ENCODE measurements around the gene FER1L5. TPM values are rescaled to one million over a fixed set of nuclear protein-coding genes. Genes with fewer than 3 reads are reported as not detected.

The FER1L5 gene
- total and polyA plus RNA-seq, 2 experiments from 2014 or later = 0.18 to 0.76 TPM

DNA sequence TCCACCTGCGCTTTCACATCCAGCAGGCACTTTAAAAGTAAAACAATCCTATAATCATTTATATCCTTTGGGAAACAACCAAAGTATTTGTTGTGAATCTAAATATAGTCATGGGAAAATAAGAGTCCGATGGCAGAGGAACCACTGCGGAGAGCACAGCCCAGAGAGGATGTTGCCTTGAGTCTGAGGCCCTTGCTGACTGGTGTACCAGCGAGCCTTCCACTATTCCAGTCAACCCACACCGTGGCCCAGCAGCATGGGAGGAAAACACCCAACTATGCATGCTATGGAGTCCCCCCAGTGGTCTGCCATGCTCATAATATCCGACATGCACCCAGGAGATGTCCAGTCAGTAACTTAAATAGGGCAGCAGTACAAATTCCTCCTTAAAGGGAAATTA is 26.0 kb upstream of the FER1L5 start:
- Histone ChIP-seq H3K36me3 (ENCODE audit: insufficient read depth) (peaks cover 18% of the 10 kb centered on the region), H3K27me3 (ENCODE audit: insufficient read depth) (no peaks in the 10 kb centered on the region), H3F3A (replicated peaks; ENCODE audit: low read depth) (no peaks in the 10 kb centered on the region), H3K4me2 (no peak overlapping the region), H3K79me2 (replicated peaks; ENCODE audit: insufficient read depth) (no peaks in the 10 kb centered on the region), H4K20me1 (replicated peaks; ENCODE audit: insufficient read depth) (0 out of 2 replicates have a peak, but pooled peaks cover 3% of the 10 kb centered on the region), H3K4me1 (ENCODE audit: insufficient read depth) (no peaks in the 10 kb centered on the region), H3K4me3 (no peak overlapping the region), H3K27ac (ENCODE audit: low read depth) (no peak overlapping the region), H2AFZ (no peak overlapping the region), H3K9me2 (ENCODE audit: insufficient read depth) (no peaks in the 10 kb centered on the region)
- DNase-seq (ENCODE audit: low spot score) = no peak
- peaks cover 34% of the 10 kb centered on the region for H3K36me3 Mint-ChIP-seq (ENCODE audit: low read depth)
- H3K4me1 Mint-ChIP-seq = no peaks in the 10 kb centered on the region
- H3K27me3 Mint-ChIP-seq (ENCODE audit: insufficient read depth, low read depth, poor library complexity) = no peaks in the 10 kb centered on the region
- H3K4me3 Mint-ChIP-seq = no peak overlapping the region
- no peak for TF ChIP-seq NANOG (IDR thresholded peaks at IDR 0.05; ENCODE audit: borderline replicate concordance)
- TF ChIP-seq, protein P1, sequence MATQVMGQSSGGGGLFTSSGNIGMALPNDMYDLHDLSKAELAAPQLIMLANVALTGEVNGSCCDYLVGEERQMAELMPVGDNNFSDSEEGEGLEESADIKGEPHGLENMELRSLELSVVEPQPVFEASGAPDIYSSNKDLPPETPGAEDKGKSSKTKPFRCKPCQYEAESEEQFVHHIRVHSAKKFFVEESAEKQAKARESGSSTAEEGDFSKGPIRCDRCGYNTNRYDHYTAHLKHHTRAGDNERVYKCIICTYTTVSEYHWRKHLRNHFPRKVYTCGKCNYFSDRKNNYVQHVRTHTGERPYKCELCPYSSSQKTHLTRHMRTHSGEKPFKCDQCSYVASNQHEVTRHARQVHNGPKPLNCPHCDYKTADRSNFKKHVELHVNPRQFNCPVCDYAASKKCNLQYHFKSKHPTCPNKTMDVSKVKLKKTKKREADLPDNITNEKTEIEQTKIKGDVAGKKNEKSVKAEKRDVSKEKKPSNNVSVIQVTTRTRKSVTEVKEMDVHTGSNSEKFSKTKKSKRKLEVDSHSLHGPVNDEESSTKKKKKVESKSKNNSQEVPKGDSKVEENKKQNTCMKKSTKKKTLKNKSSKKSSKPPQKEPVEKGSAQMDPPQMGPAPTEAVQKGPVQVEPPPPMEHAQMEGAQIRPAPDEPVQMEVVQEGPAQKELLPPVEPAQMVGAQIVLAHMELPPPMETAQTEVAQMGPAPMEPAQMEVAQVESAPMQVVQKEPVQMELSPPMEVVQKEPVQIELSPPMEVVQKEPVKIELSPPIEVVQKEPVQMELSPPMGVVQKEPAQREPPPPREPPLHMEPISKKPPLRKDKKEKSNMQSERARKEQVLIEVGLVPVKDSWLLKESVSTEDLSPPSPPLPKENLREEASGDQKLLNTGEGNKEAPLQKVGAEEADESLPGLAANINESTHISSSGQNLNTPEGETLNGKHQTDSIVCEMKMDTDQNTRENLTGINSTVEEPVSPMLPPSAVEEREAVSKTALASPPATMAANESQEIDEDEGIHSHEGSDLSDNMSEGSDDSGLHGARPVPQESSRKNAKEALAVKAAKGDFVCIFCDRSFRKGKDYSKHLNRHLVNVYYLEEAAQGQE (IDR thresholded peaks at IDR 0.05; ENCODE audit: unreplicated experiment) = no peak
- TF ChIP-seq POLR2AphosphoS5 (IDR thresholded peaks at IDR 0.05; ENCODE audit: low read depth) = no peak
- no peak for TF ChIP-seq JUNB (IDR thresholded peaks at IDR 0.05; ENCODE audit: unreplicated experiment)
- no peaks in the 10 kb centered on the region for H3K9me3 Mint-ChIP-seq
- no peak for ATAC-seq
- no peak overlapping the region for H3K27ac Mint-ChIP-seq

DNA sequence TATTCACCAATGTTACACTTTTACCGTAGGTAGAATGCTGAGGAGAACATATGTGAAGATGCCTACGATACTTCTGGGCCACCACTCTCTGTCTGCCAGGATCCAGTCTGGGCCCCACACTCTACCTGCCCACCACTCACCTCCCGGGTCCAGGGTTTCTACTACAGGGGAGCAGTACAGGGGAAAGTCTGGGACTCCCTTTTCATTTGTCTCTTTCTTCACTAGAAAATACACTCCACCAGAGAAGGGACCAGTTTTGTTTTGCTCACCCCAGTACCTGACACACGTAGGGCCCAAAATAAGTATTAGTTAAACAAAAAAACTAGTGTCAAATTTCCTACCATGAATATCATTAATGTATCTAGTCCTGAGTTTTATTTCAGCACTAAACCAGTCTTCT is 25.6 kb upstream of the FER1L5 start:
- H3K4me3 Mint-ChIP-seq = no peak overlapping the region
- no peak for ATAC-seq
- H3K27ac Mint-ChIP-seq = no peak overlapping the region
- no peak for DNase-seq (ENCODE audit: low spot score)
- Histone ChIP-seq H2AFZ (no peak overlapping the region), H3K36me3 (ENCODE audit: insufficient read depth) (peaks cover 15% of the 10 kb centered on the region; the same call in 1 of the 2 replicates), H3K4me3 (no peak overlapping the region), H3K27me3 (ENCODE audit: insufficient read depth) (no peaks in the 10 kb centered on the region), H3K4me2 (no peak overlapping the region), H4K20me1 (replicated peaks; ENCODE audit: insufficient read depth) (0 out of 2 replicates have a peak, but pooled peaks cover 3% of the 10 kb centered on the region), H3K4me1 (ENCODE audit: insufficient read depth) (no peaks in the 10 kb centered on the region), H3K27ac (ENCODE audit: low read depth) (no peak overlapping the region), H3K9me2 (ENCODE audit: insufficient read depth) (no peaks in the 10 kb centered on the region), H3F3A (replicated peaks; ENCODE audit: low read depth) (no peaks in the 10 kb centered on the region), H3K79me2 (replicated peaks; ENCODE audit: insufficient read depth) (0 out of 2 replicates have a peak, but pooled peaks cover 1% of the 10 kb centered on the region)
- H3K36me3 Mint-ChIP-seq (ENCODE audit: low read depth) = peaks cover 30% of the 10 kb centered on the region
- no peaks in the 10 kb centered on the region for H3K9me3 Mint-ChIP-seq
- no peaks in the 10 kb centered on the region for H3K27me3 Mint-ChIP-seq (ENCODE audit: insufficient read depth, low read depth, poor library complexity)
- no peaks in the 10 kb centered on the region for H3K4me1 Mint-ChIP-seq
- TF ChIP-seq EZH2phosphoT487 (IDR thresholded peaks at IDR 0.05; ENCODE audit: unreplicated experiment) = no peak
- TF ChIP-seq CREB1 (CRISPR knock-in tag; IDR thresholded peaks at IDR 0.05; ENCODE audit: low read depth) = no peak
- TF ChIP-seq STAT1 (IDR thresholded peaks at IDR 0.05; ENCODE audit: unreplicated experiment) = no peak
- TF ChIP-seq ZNF331 (CRISPR knock-in tag; IDR thresholded peaks at IDR 0.05; ENCODE audit: low read depth) = no peak
- TF ChIP-seq ZNF114 (CRISPR knock-in tag; IDR thresholded peaks at IDR 0.05) = no peak
- TF ChIP-seq, protein P2, sequence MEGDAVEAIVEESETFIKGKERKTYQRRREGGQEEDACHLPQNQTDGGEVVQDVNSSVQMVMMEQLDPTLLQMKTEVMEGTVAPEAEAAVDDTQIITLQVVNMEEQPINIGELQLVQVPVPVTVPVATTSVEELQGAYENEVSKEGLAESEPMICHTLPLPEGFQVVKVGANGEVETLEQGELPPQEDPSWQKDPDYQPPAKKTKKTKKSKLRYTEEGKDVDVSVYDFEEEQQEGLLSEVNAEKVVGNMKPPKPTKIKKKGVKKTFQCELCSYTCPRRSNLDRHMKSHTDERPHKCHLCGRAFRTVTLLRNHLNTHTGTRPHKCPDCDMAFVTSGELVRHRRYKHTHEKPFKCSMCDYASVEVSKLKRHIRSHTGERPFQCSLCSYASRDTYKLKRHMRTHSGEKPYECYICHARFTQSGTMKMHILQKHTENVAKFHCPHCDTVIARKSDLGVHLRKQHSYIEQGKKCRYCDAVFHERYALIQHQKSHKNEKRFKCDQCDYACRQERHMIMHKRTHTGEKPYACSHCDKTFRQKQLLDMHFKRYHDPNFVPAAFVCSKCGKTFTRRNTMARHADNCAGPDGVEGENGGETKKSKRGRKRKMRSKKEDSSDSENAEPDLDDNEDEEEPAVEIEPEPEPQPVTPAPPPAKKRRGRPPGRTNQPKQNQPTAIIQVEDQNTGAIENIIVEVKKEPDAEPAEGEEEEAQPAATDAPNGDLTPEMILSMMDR (conservative IDR thresholded peaks at IDR 0.05; ENCODE audit: low read depth in 2 of 2) = no peak
- TF ChIP-seq EZH2 (IDR thresholded peaks at IDR 0.05; ENCODE audit: low read depth, unreplicated experiment) = no peak
- TF ChIP-seq POLR2AphosphoS5 (IDR thresholded peaks at IDR 0.05; ENCODE audit: low read depth) = no peak
- TF ChIP-seq, protein P1 (IDR thresholded peaks at IDR 0.05; ENCODE audit: unreplicated experiment) = no peak
